ENCODE data around the gene PEPD.

The PEPD gene

GRCh38 chr19:33435706-33436359, 85.8 kb downstream of the PEPD start:
- DNase-seq = no peak

- DNase-seq = no peak
These were observed 86.5 kb downstream of the PEPD start for GRCh38 chr19:33434886-33435705.

GRCh38 chr19:33434069-33434885, 87.3 kb downstream of the PEPD start:
- no peak for DNase-seq

- DNase-seq = no peak
These were observed 89.0 kb downstream of the PEPD start for GRCh38 chr19:33432446-33433170.

GRCh38 chr19:33432015-33432414, 89.6 kb downstream of the PEPD start:
- DNase-seq = no peak

- DNase-seq = no peak
These were observed 90.8 kb downstream of the PEPD start for GRCh38 chr19:33430674-33431277.

- DNase-seq = no peak
These were observed 91.5 kb downstream of the PEPD start for GRCh38 chr19:33429891-33430673.

- DNase-seq = no peak
These were observed 92.9 kb downstream of the PEPD start for GRCh38 chr19:33428627-33429125.

- no peak for DNase-seq
These were observed 93.6 kb downstream of the PEPD start for GRCh38 chr19:33427801-33428626.

GRCh38 chr19:33426621-33427361, 94.8 kb downstream of the PEPD start:
- DNase-seq = no peak

GRCh38 chr19:33424181-33424580, 97.4 kb downstream of the PEPD start:
- DNase-seq = no peak

GRCh38 chr19:33422369-33423180, 99.0 kb downstream of the PEPD start:
- no peak for DNase-seq

GRCh38 chr19:33421368-33421767, 100.2 kb downstream of the PEPD start:
- DNase-seq = no peak

- no peak for DNase-seq
These were observed 100.8 kb downstream of the PEPD start for GRCh38 chr19:33420821-33421220.

GRCh38 chr19:33419788-33420130, 101.8 kb downstream of the PEPD start:
- no peak for DNase-seq

GRCh38 chr19:33418871-33419787, 102.5 kb downstream of the PEPD start:
- DNase-seq = no peak

GRCh38 chr19:33418461-33418860, 103.1 kb downstream of the PEPD start:
- no peak for DNase-seq

- no peak for DNase-seq
These were observed 103.8 kb downstream of the PEPD start for GRCh38 chr19:33417751-33418150.
